GM21423 (cell line): ENCODE measurements around the gene QSOX2.

ENCODE experiments used
- ATAC-seq: cut with Tn5 transposase; IDR thresholded peaks from one replicate; pipeline ENCODE4 v1.9.1; 2021; ENCODE audit warnings: mild to moderate bottlenecking, moderate library complexity; ENCODE audit not compliant: unreplicated experiment

Gene QSOX2

DNA sequence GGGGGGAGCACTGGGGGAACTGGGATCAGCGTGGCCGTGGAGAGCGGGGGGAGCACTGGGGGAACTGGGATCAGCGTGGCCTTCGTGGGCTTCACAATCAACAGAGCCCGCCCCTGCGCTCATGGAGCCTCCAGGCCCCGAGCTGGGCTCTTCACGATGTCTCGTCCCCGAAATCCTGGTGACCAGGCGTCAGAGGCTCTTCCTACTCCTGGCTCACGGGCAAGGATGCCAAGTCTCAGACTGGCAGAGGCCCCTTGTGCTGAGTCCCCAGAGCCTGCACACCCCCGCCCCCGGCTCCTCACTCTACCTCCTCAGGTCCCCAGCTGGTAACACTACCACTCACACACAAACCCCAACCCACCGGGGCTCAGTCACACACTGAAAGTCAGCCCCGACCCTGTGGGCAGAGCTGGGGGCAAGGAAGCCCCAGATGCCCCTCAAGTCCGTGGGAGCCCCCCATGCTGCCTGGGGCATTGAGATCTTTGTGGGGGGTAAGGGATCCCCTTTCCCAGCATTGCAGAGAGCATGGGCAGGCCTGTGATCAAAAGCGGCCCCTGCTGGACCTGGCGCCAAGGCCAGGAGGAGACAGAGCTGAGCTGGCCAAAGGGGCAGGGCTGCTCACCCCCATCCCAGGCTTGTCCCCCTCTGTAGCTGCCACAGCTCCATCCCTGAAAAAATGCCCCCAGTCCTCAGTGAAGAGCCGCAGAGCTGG lies 67.4 kb downstream of the QSOX2 start:
- ATAC-seq = no peak

- no peak for ATAC-seq
Measured at GRCh38 chr9:136177224-136177623, 68.4 kb downstream of the QSOX2 start.

GRCh38 chr9:136175616-136176197 lies 69.9 kb downstream of the QSOX2 start:
- no peak for ATAC-seq

GRCh38 chr9:136174779-136175615 lies 70.6 kb downstream of the QSOX2 start:
- ATAC-seq = no peak

DNA sequence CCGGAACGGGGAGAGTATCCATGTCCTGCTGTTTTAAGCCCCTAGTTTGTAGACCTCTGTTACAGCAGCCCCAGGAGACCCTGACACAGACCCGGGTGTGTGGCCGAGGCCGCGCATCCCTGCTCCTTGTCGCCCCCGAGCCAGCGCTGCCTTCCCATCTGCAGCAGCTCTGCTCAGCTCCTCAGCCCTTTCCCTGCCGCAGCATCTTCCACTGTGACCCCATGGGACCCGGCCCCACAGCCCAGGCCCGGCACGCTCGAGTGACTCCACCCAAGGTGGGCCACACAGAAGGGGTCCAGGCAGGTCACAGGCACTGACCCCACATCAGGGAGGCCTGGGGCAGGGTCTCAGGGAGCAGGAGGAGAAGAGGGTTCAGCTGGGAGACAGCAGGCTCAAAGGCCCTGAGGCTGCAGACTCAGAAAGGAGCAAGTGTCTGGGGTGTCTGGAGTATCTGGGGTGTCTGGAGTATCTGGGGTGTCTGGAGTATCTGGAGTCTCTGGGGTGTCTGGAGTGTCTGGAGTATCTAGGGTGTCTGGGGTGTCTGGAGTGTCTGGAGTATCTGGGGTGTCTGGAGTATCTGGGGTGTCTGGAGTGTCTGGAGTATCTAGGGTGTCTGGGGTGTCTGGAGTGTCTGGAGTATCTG lies 71.8 kb downstream of the QSOX2 start:
- ATAC-seq = no peak

DNA sequence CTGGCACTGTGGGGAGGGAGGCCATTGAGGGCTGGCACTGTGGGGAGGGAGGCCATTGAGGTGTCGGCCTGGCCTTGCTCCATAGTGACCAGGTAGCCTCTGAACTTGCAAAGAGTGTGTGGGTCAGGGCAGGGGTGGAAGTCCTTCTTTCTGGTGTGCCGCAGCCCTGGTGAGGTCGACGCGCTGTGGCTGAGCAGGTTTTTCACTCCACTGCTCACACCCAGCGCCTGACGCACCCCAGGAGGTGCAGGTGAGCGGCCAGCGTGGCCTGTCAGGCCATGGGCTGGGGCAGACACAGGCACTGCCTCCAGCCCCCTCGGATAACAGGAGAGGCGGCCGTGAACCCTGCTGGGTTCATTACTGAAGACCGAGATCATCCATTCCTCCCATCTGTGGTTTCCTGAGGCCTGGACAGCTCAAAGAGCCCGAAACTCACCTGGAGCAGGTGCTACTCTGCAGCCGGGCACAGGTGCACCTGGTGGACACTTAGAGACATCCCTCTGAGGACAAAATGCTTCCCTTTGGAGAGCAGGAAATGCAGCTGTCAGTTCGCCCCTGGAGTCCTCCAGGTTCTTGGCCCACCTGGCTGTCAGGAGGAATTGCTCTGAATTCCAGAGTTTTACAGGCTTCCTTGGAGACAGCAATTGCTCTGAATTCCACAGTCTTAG lies 73.1 kb downstream of the QSOX2 start:
- no peak for ATAC-seq

GRCh38 chr9:136171801-136172411 lies 73.7 kb downstream of the QSOX2 start:
- ATAC-seq = no peak

DNA sequence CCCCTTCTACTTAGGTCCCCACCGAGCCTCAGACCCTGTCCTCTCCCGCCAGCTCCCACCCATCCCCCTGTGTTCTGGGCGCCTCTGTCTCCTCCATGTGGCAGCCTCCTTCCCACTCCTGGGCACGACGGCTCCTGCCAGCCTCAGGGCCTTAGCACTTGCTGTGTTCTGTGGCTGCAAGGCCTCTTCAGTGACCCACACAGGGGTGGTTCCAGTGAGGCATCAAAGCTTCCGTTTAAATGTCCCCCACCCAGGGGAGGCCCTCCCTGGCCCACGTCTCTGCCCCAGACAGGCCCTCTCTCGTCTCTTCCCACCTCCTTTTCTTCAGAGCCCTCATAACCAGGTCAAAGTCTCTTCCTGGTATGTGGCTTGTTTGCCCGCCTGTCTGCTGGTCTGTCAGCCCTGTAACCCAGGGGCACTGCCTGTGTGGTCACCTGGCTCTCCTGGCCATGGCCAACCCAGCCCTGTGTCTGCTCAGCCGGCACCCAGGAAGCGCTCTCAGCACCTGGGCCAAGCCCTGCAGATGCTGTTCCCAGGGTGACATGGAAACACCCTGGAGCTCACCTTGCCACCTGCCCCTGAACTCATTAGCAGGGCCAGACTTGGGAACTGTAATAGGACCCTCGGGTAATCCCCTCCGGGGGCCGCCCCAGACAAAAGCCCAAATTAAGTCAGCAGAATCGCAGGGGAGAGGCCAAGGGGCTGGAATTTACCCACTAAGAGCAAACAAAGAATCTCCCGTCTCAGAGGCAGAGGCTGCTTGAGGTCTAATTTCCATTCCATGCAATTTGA lies 74.4 kb downstream of the QSOX2 start:
- ATAC-seq = no peak

GRCh38 chr9:136170006-136170901 lies 75.4 kb downstream of the QSOX2 start:
- ATAC-seq = no peak

GRCh38 chr9:136169495-136169894 lies 76.1 kb downstream of the QSOX2 start:
- no peak for ATAC-seq

DNA sequence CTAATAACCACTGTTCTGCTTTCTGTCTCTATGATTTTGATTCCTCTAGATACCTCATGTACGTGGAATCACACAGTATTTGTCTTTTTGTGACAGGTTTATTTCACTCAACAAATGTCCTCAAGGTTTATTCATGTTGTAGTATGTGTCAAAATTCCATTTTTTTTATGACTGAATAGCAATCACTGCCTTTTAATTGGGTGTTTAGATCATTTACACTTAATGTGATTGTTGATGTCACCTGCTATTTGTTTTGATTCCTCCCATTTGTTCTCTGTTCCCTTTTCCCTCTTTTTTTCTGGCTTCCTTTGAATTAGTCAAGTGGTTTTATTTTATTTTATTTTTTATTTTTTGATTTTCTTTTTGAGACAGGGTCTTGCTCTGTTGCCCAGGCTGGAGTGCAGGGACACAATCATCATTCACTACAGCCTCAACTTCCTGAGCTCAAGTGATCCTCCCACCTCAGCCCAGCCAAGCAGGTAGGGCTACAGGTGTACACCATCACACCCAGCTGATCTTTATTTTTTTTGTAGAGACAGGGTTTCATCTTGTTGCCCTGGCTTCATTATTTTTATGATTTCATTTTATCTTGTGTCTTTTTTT lies 82.3 kb downstream of the QSOX2 start:
- ATAC-seq = no peak

- no peak for ATAC-seq
Measured at GRCh38 chr9:136160995-136161610, 84.5 kb downstream of the QSOX2 start.

DNA sequence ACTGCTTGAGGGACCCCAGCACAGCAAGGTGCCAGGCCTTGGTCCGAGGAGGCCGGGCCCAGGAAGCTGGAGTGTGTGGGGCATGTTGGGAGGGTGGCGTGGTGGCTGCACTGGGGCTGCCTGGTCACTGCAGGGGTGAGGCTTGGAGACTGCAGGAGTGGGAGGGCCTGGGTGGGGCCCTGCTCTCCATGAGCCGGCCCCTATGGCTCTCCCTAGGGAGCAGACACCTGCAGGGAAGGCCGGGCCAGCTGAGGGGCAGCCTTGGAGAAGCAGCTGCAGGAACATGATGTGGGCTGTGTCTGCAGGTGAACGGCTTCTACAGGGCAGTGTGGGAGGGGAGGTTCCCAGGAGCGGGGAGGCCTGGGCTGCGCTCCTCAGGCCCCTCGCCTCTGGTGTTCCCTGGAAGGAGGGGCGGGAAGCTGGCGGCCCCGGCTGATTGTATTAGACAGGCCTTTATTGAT lies 85.2 kb downstream of the QSOX2 start:
- no peak for ATAC-seq

DNA sequence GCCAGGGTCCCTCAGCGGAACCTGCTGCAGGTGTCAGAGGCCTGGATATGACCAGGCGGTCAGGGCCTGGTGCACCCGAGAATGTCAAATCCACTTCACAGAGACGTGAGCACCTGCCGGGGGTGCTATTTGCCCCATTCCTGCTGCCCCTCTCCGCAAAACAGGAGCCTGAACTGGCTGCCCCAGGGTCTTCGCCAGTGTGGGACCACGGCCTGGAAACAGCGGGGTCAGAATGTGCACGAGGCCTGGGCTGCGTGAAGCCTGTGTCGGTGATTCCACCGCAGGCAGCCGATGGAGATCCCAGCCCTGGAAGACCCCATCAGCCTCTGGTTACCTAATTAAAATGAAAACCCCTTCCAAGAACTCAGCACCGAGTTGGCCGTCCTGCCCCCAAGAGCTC lies 85.8 kb downstream of the QSOX2 start:
- no peak for ATAC-seq

- ATAC-seq = no peak
Measured at GRCh38 chr9:136157477-136158265, 87.9 kb downstream of the QSOX2 start.
